ENCODE results near the gene SH3GL3.

GRCh38 chr15:83430441-83430840 is 16.7 kb upstream of the SH3GL3 start:
- TF ChIP-seq, protein P1, sequence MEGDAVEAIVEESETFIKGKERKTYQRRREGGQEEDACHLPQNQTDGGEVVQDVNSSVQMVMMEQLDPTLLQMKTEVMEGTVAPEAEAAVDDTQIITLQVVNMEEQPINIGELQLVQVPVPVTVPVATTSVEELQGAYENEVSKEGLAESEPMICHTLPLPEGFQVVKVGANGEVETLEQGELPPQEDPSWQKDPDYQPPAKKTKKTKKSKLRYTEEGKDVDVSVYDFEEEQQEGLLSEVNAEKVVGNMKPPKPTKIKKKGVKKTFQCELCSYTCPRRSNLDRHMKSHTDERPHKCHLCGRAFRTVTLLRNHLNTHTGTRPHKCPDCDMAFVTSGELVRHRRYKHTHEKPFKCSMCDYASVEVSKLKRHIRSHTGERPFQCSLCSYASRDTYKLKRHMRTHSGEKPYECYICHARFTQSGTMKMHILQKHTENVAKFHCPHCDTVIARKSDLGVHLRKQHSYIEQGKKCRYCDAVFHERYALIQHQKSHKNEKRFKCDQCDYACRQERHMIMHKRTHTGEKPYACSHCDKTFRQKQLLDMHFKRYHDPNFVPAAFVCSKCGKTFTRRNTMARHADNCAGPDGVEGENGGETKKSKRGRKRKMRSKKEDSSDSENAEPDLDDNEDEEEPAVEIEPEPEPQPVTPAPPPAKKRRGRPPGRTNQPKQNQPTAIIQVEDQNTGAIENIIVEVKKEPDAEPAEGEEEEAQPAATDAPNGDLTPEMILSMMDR (IDR thresholded peaks at IDR 0.05), result no peak
- TF ChIP-seq, protein P2, sequence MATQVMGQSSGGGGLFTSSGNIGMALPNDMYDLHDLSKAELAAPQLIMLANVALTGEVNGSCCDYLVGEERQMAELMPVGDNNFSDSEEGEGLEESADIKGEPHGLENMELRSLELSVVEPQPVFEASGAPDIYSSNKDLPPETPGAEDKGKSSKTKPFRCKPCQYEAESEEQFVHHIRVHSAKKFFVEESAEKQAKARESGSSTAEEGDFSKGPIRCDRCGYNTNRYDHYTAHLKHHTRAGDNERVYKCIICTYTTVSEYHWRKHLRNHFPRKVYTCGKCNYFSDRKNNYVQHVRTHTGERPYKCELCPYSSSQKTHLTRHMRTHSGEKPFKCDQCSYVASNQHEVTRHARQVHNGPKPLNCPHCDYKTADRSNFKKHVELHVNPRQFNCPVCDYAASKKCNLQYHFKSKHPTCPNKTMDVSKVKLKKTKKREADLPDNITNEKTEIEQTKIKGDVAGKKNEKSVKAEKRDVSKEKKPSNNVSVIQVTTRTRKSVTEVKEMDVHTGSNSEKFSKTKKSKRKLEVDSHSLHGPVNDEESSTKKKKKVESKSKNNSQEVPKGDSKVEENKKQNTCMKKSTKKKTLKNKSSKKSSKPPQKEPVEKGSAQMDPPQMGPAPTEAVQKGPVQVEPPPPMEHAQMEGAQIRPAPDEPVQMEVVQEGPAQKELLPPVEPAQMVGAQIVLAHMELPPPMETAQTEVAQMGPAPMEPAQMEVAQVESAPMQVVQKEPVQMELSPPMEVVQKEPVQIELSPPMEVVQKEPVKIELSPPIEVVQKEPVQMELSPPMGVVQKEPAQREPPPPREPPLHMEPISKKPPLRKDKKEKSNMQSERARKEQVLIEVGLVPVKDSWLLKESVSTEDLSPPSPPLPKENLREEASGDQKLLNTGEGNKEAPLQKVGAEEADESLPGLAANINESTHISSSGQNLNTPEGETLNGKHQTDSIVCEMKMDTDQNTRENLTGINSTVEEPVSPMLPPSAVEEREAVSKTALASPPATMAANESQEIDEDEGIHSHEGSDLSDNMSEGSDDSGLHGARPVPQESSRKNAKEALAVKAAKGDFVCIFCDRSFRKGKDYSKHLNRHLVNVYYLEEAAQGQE (IDR thresholded peaks at IDR 0.05; ENCODE audit: insufficient read depth in 1 of 2, low read depth in 2 of 2, low read length in 1 of 2), result no peak
- TF ChIP-seq SIN3A (IDR thresholded peaks at IDR 0.05; ENCODE audit: borderline replicate concordance, insufficient read depth, low read depth, low read length) (no peak), POLR2AphosphoS5 (IDR thresholded peaks at IDR 0.05; ENCODE audit: low read depth, low read length) (no peak)
